Measurements from ENCODE around the gene PCAT6.

GRCh38 chr1:202837746-202838262, 27.1 kb downstream of the PCAT6 start:
- no peak for TF ChIP-seq EZH2 (IDR thresholded peaks at IDR 0.05)
- TF ChIP-seq POLR2AphosphoS5 (IDR thresholded peaks at IDR 0.05; ENCODE audit: borderline replicate concordance, low read depth, low read length): no peak
- no peak for TF ChIP-seq FOXP2 (optimal IDR thresholded peaks at IDR 0.05; ENCODE audit: control extremely low read depth, extremely low read length, insufficient read depth)
